Activated T-helper 17 cell treated with anti-CD3 and anti-CD28 coated beads, Interleukin-2, amount 50 U/mL, for 72 hours (primary cell): ENCODE data around the gene KSR1. TPM values are rescaled to one million over a fixed set of nuclear protein-coding genes. Genes with fewer than 3 reads are reported as not detected.
A peak's percentile ranks its signal among the peaks of the same experiment; 100 is the strongest.
"Not testable (repeated sequence)": the region's sequence is repeated elsewhere in the genome, so short reads cannot be mapped to it uniquely, and the experiment has no call there.

ENCODE experiments used
- ATAC-seq: fragments of 150-1000 bp; cut with Tn5 transposase; replicated peaks from 2 replicates; pipeline ENCODE4 v1.10.0; 2021; ENCODE audit warnings: mild to moderate bottlenecking, moderate library complexity
- H3K27ac Mint-ChIP-seq: one replicate; pipeline ENCODE4 v1.8.0; 2022; ENCODE audit warnings: mixed read lengths
- H3K27me3 Mint-ChIP-seq: one replicate; pipeline ENCODE4 v1.8.0; 2022; ENCODE audit warnings: mixed read lengths
- H3K36me3 Mint-ChIP-seq: one replicate; pipeline ENCODE4 v1.8.0; 2022; ENCODE audit warnings: low read depth, mild to moderate bottlenecking, mixed read lengths
- H3K4me1 Mint-ChIP-seq: one replicate; pipeline ENCODE4 v1.8.0; 2022; ENCODE audit warnings: mixed read lengths
- H3K4me3 Mint-ChIP-seq: one replicate; pipeline ENCODE4 v1.8.0; 2022; ENCODE audit warnings: mild to moderate bottlenecking, mixed read lengths
- H3K9me3 Mint-ChIP-seq: one replicate; pipeline ENCODE4 v1.8.0; 2022; ENCODE audit warnings: mixed read lengths
- total RNA-seq, 2 donors: library from RNA; stranded (reverse); gene quantifications; one replicate each; pipeline ENCODE4 v1.2.3, GENCODE V29; 2022

KSR1 gene
- total RNA-seq, 2 donors from 2014 or later = 46.1 to 52.6 TPM

GRCh38 chr17:27455236-27455913 is 873 bp upstream of the KSR1 start:
- H3K27ac Mint-ChIP-seq = peak overlapping the region; percentile 1
- peak overlapping the region; percentile 61 for H3K4me3 Mint-ChIP-seq
- H3K4me1 Mint-ChIP-seq = peaks cover 15% of the 10 kb centered on the region
- no peaks in the 10 kb centered on the region for H3K9me3 Mint-ChIP-seq
- no peaks in the 10 kb centered on the region for H3K27me3 Mint-ChIP-seq
- H3K36me3 Mint-ChIP-seq = peaks cover 15% of the 10 kb centered on the region
- ATAC-seq = no peak

- Mint-ChIP-seq H3K27me3 (no peaks in the 10 kb centered on the region), H3K27ac (peak overlapping the region; percentile 90), H3K4me1 (peaks cover 18% of the 10 kb centered on the region), H3K36me3 (peaks cover 15% of the 10 kb centered on the region), H3K9me3 (no peaks in the 10 kb centered on the region), H3K4me3 (peak overlapping the region; percentile 97)
- peak; percentile 30 for ATAC-seq
These were observed 572 bp downstream of the KSR1 start for GRCh38 chr17:27456681-27457359.

DNA sequence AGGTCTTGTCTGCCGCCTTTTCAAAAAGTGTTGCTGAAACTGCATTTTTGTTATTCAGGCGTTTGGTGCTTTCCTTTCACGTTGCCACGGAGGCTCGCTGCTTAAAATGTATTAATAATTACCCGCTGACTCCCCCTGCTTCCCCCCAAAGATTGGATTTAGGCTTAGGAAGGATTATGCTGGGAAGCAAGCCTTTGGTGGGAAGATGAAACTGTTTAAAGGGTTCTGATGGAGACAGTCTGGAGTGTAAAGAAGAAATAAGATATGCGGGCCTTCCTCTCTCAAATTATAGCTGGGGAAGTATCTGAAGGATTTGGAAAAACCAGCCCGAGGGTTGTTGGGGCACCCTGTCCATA is 1.1 kb downstream of the KSR1 start:
- Mint-ChIP-seq H3K4me1 (peaks cover 22% of the 10 kb centered on the region), H3K4me3 (peak overlapping the region; percentile 97), H3K27ac (peak overlapping the region; percentile 90), H3K36me3 (peaks cover 15% of the 10 kb centered on the region), H3K27me3 (no peaks in the 10 kb centered on the region), H3K9me3 (no peaks in the 10 kb centered on the region)
- no peak for ATAC-seq

DNA sequence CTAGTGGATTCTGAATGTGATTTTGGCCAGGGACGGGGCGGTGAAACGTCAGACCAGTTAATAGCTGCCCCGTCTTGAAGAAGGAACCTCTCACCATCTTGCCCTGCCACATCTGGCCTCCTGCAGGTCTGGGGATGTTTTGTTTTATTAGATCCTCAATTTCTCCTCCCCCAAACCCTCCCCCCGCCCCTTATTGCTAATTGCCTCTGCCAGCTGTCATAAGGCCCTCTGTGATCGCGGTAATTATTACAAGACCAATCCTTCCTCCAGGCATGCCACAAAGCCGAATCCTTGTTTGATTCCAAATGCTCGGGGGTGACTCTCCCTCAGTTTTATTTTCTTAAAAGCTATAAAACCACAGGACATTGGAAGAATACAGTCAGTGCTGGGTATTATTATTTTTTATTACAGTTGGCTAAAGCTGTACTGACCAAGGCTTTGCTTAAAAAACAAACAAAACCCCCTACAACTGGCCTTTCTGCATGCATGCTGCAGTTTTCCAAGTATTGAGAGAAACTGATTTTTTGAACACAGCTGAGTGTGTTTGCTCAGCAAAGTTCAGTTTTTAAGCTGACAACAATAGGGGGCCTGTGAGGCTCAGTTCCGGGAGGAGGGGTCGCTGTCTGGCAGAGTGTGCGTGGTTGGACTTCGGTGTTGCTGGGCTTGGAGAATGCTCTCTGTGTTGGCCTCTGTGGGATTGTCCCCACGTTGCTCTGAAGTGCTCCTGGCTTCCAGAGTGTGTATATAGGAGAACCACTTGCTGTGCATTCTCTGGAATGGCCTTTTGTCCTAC is 1.7 kb downstream of the KSR1 start:
- Mint-ChIP-seq H3K36me3 (peaks cover 15% of the 10 kb centered on the region), H3K9me3 (no peaks in the 10 kb centered on the region), H3K27ac (peak overlapping the region; percentile 90), H3K4me3 (peak overlapping the region; percentile 97), H3K27me3 (no peaks in the 10 kb centered on the region), H3K4me1 (peaks cover 25% of the 10 kb centered on the region)
- ATAC-seq = no peak

DNA sequence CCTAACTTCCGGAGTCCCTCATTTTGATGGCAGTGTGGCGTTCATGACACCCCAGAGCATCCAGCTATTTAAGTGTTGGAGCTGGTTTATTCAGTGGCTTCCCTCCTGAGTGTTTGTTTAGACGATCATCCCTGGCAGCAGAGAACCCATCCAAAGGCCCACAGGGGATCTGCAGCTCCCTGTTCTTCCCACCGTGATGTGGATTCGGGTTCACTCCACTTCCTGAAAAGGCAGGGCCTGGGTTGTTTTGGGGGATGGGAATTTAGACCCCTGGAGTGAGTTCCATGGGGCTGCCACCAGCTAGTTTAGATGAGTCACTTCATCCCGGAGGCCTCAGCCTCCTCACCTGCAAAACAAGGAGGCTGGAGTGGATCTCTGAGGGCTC is 2.3 kb downstream of the KSR1 start:
- Mint-ChIP-seq H3K9me3 (no peaks in the 10 kb centered on the region), H3K4me1 (peaks cover 31% of the 10 kb centered on the region), H3K27me3 (no peaks in the 10 kb centered on the region), H3K4me3 (peak overlapping the region; percentile 97), H3K27ac (no peak overlapping the region), H3K36me3 (peaks cover 15% of the 10 kb centered on the region)
- no peak for ATAC-seq

- H3K9me3 Mint-ChIP-seq = no peaks in the 10 kb centered on the region
These were observed 3.2 kb downstream of the KSR1 start for GRCh38 chr17:27459433-27459832.

DNA sequence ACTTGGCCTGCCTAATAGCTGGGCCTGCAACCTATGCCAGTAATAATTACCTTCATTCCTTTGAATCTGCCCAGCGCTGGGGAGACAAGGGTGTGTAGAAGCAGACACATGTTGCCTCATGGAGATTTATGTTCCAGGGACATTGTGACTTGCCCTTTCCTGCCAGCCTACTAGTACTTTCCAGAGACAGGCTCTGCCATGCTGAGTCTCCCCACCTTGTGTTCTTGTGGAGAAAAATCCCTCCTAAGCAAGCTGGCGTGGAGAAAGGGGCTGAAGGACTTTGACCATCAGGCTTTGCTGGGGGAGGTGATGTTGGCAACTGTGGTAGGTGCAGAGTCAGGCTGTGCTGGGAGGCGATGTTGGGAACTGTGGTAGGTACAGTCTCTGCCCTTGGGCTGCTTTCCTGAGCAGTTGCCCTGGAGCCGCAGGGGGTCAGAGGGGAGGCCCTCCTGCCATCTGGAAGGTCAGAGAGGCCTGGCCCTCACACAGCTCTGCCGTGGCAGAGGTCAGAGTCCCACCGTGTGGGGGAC is 4.0 kb downstream of the KSR1 start:
- Mint-ChIP-seq H3K9me3 (no peaks in the 10 kb centered on the region), H3K27me3 (no peaks in the 10 kb centered on the region), H3K4me1 (peaks cover 25% of the 10 kb centered on the region), H3K36me3 (peaks cover 15% of the 10 kb centered on the region), H3K27ac (no peak overlapping the region), H3K4me3 (no peak overlapping the region)
- no peak for ATAC-seq

More at GRCh38 chr17:27459433-27459832, 3.2 kb downstream of the KSR1 start:
- Mint-ChIP-seq H3K4me3 (peak overlapping the region; percentile 97), H3K4me1 (peaks cover 31% of the 10 kb centered on the region), H3K27ac (no peak overlapping the region), H3K27me3 (no peaks in the 10 kb centered on the region), H3K36me3 (peaks cover 15% of the 10 kb centered on the region)
- no peak for ATAC-seq

- H3K4me1 Mint-ChIP-seq = peaks cover 25% of the 10 kb centered on the region
- H3K27ac Mint-ChIP-seq = no peak overlapping the region
- H3K9me3 Mint-ChIP-seq = no peaks in the 10 kb centered on the region
- H3K36me3 Mint-ChIP-seq = peaks cover 15% of the 10 kb centered on the region
- H3K4me3 Mint-ChIP-seq = no peak overlapping the region
- no peak for ATAC-seq
- no peaks in the 10 kb centered on the region for H3K27me3 Mint-ChIP-seq
These were observed 5.1 kb downstream of the KSR1 start for GRCh38 chr17:27461192-27461859.

DNA sequence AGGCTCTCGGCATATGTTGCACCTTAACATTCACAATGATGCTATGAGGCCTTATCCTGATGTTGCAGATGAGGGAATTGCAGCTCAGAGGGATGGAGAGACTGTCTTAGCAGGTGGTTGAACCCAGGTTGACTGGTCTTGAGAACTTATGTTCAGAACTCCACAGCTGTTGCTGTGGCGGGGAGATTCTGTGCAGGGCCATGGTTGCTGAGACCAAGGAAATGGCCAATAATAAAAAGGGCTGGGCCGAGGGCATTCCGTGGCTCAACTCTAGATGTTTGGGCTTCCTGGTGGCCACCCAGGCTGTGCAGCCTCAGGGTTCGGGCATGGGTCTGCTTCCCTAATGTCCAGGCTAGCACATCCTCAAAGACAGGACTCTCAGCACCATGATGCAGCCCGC is 5.9 kb downstream of the KSR1 start:
- Mint-ChIP-seq H3K4me1 (peaks cover 34% of the 10 kb centered on the region), H3K36me3 (peaks cover 13% of the 10 kb centered on the region), H3K9me3 (no peaks in the 10 kb centered on the region), H3K27me3 (no peaks in the 10 kb centered on the region), H3K27ac (no peak overlapping the region), H3K4me3 (no peak overlapping the region)
- ATAC-seq = no peak

- Mint-ChIP-seq H3K36me3 (peaks cover 8% of the 10 kb centered on the region), H3K4me1 (peaks cover 39% of the 10 kb centered on the region), H3K27ac (no peak overlapping the region), H3K27me3 (no peaks in the 10 kb centered on the region), H3K9me3 (no peaks in the 10 kb centered on the region), H3K4me3 (peak overlapping the region; percentile 40)
- no peak for ATAC-seq
These were observed 6.5 kb downstream of the KSR1 start for GRCh38 chr17:27462714-27463113.

DNA sequence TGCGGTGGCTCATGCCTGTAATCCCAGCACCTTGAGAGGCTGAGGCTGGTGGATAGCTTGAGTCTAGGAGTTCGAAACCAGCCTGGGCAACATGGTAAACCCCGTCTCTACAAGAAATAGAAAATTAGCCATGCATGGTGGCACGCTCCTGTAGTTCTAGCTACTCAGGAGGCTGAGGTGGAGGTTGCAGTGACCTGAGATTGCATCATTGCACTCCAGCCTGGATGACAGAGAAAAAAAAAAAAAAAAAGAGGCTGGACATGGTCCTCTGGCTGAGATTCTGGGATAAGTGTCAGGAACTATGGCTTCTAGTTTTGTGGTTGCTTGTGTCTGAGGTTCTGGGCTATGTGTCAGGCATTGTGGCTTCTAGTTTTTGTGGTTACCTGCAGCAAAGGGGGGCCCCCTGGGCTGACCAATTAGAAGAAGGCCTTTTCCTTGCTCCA is 7.0 kb downstream of the KSR1 start:
- Mint-ChIP-seq H3K4me3 (peak overlapping the region; percentile 40), H3K36me3 (peaks cover 5% of the 10 kb centered on the region), H3K4me1 (peaks cover 39% of the 10 kb centered on the region), H3K9me3 (no peaks in the 10 kb centered on the region), H3K27me3 (no peaks in the 10 kb centered on the region), H3K27ac (peak overlapping the region; percentile 39)
- ATAC-seq = peak; percentile 20

DNA sequence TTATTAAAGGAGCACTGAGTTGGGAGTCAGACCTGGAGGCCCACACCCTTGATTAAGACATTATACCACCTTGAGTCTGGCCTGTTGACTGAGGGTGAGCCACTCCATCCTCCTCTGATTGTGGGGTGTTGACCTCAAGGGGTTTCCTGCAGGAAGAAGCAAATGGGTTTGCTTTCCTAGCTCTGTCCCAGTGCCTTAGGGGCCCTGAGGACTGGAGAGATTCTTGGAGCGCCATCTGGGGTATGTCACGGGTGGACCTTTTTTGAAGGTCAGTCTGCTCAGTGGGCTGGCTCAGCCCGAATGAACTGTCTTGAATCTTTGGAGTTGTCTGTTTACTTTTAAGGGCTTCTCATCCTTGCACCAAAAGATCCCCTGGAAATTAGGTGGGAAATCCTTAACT is 7.8 kb downstream of the KSR1 start:
- Mint-ChIP-seq H3K4me3 (peak overlapping the region; percentile 40), H3K27ac (peak overlapping the region; percentile 39), H3K4me1 (peaks cover 44% of the 10 kb centered on the region)
- H3K36me3 Mint-ChIP-seq, H3K27me3 Mint-ChIP-seq, ATAC-seq, H3K9me3 Mint-ChIP-seq: not testable (repeated sequence)

- Mint-ChIP-seq H3K27me3 (no peaks in the 10 kb centered on the region), H3K36me3 (peaks cover 10% of the 10 kb centered on the region), H3K4me3 (no peak overlapping the region), H3K4me1 (peaks cover 48% of the 10 kb centered on the region), H3K9me3 (no peaks in the 10 kb centered on the region), H3K27ac (no peak overlapping the region)
- no peak for ATAC-seq
These were observed 8.2 kb downstream of the KSR1 start for GRCh38 chr17:27464431-27464830.

- not testable (repeated sequence) for H3K9me3 Mint-ChIP-seq, H3K36me3 Mint-ChIP-seq, ATAC-seq, H3K27me3 Mint-ChIP-seq
- peak overlapping the region; percentile 94 for H3K27ac Mint-ChIP-seq
- peak overlapping the region; percentile 84 for H3K4me3 Mint-ChIP-seq
- H3K4me1 Mint-ChIP-seq = peaks cover 58% of the 10 kb centered on the region
These were observed 9.6 kb downstream of the KSR1 start for GRCh38 chr17:27465875-27466274.
